PC-3 (cell line): ENCODE measurements around the gene C1orf21. TPM values are rescaled to one million over a fixed set of nuclear protein-coding genes. Genes with fewer than 3 reads are reported as not detected.

Experiments used
- ATAC-seq: fragments of 200-7000 bp; cut with Tn5 transposase; 2 replicates; pipeline ENCODE4 v1.9.1; 2020; ENCODE audit warnings: mild to moderate bottlenecking, moderate library complexity
- BruUV-seq: library from RNA; stranded (reverse); fragments of 400-500 nt; replicated peaks from 2 replicates; lab custom pipeline; 2021; lab: Mats Ljungman, UMichigan
- CTCF ChIA-PET: fragments of 300-600 bp; sonication (Branson Sonifier 250); formaldehyde crosslinking; loops from one replicate; lab custom pipeline; 2022; ENCODE audit warnings: antibody characterized with exemption; lab: Charles Lee
- POLR2A ChIA-PET: fragments of 300-600 bp; sonication (Branson Sonifier 250); formaldehyde crosslinking; loops from one replicate; lab custom pipeline; 2022; ENCODE audit warnings: antibody characterized with exemption; ENCODE audit not compliant: unreplicated experiment; lab: Charles Lee
- DNase-seq: peaks from one replicate; pipeline ENCODE4 v3.0.0-alpha.2; 2015
- H2AFZ ChIP-seq: fragments of 300-600 bp; sonication (generic); 2 replicates; pipeline ENCODE4 v1.6.0; 2016; ENCODE audit warnings: antibody characterized with exemption, low read length
- H3F3A ChIP-seq: fragments of 300-600 bp; sonication (generic); one replicate; pipeline ENCODE4 v1.6.0; 2017; ENCODE audit warnings: antibody characterized with exemption, low read length, control low read depth, mild to moderate bottlenecking; ENCODE audit not compliant: unreplicated experiment
- H3K27ac ChIP-seq: fragments of 300-600 bp; sonication (generic); 2 replicates; pipeline ENCODE4 v1.5.1; 2016; ENCODE audit warnings: mild to moderate bottlenecking, low read length
- H3K27me3 ChIP-seq: fragments of 300-600 bp; sonication (generic); 2 replicates; pipeline ENCODE4 v1.6.1; 2016; ENCODE audit warnings: low read length, mixed read lengths
- H3K36me3 ChIP-seq: fragments of 300-600 bp; sonication (generic); 2 replicates; pipeline ENCODE4 v1.6.1; 2016; ENCODE audit warnings: low read depth, mixed run types, low read length, mixed read lengths
- H3K4me1 ChIP-seq: fragments of 300-600 bp; sonication (generic); 2 replicates; pipeline ENCODE4 v1.5.1; 2016; ENCODE audit warnings: low read length; ENCODE audit not compliant: insufficient read depth
- H3K4me2 ChIP-seq: fragments of 300-600 bp; sonication (generic); 2 replicates; pipeline ENCODE4 v1.6.0; 2016; ENCODE audit warnings: low read length
- H3K4me3 ChIP-seq: fragments of 300-600 bp; sonication (generic); 2 replicates; pipeline ENCODE4 v1.5.1; 2016; ENCODE audit warnings: mild to moderate bottlenecking, low read length, mixed read lengths
- H3K79me2 ChIP-seq: fragments of 300-600 bp; sonication (generic); 2 replicates; pipeline ENCODE4 v1.6.1; 2017; ENCODE audit warnings: low read length, mixed read lengths
- H3K9ac ChIP-seq: fragments of 300-600 bp; sonication (generic); 2 replicates; pipeline ENCODE4 v1.6.0; 2016; ENCODE audit warnings: mild to moderate bottlenecking, low read length
- H3K9me2 ChIP-seq: fragments of 300-600 bp; sonication (generic); replicated peaks from 2 replicates; pipeline ENCODE4 v1.6.1; 2016; ENCODE audit warnings: mixed run types, low read length, mixed read lengths
- H3K9me3 ChIP-seq: fragments of 300-600 bp; sonication (generic); 2 replicates; pipeline ENCODE4 v1.6.1; 2016; ENCODE audit warnings: low read length, mixed read lengths
- H4K20me1 ChIP-seq: fragments of 300-600 bp; sonication (generic); 2 replicates; pipeline ENCODE4 v1.6.1; 2016; ENCODE audit warnings: low read length, mixed read lengths
- EZH2 ChIP-seq: fragments of 300-600 bp; sonication (generic); IDR thresholded peaks from one replicate; pipeline ENCODE4 v1.6.1; 2017; ENCODE audit warnings: antibody characterized with exemption, mild to moderate bottlenecking, low read length; ENCODE audit not compliant: unreplicated experiment
- EZH2phosphoT487 ChIP-seq: fragments of 300-600 bp; sonication (generic); IDR thresholded peaks from 2 replicates; pipeline ENCODE4 v1.6.1; 2018; ENCODE audit warnings: mild to moderate bottlenecking, antibody characterized with exemption, low read length, borderline replicate concordance
- intact Hi-C: fragments of 100-400 bp; cut with micrococcal nuclease; formaldehyde crosslinking; loops from 2 replicates; pipeline ENCODE4 v1.9.0; 2023
- total RNA-seq: library from RNA; depleted of rRNA; stranded (reverse); fragments of >200 nt; gene quantifications from 2 replicates; pipeline ENCODE4 v1.2.3, GENCODE V29; 2014
- TF ChIP-seq, protein P1 (sequence below): fragments of 300-600 bp; sonication (generic); conservative IDR thresholded peaks from 2 replicates; pipeline ENCODE4 v1.5.1; 2017; ENCODE audit warnings: antibody characterized with exemption, low read depth, mild to moderate bottlenecking, low read length

Gene C1orf21
- total RNA-seq, 1 experiment from 2014 or later, result 1.3 TPM

- Histone ChIP-seq H3K4me2 (no peak overlapping the region), H3K9me3 (no peaks in the 10 kb centered on the region), H3K36me3 (no peaks in the 10 kb centered on the region), H3K4me1 (no peaks in the 10 kb centered on the region), H3K27ac (no peak overlapping the region), H3F3A (no peaks in the 10 kb centered on the region), H3K9me2 (no peaks in the 10 kb centered on the region), H2AFZ (no peak overlapping the region), H3K79me2 (no peaks in the 10 kb centered on the region), H3K4me3 (no peak overlapping the region), H3K9ac (no peak overlapping the region), H3K27me3 (no peaks in the 10 kb centered on the region), H4K20me1 (no peaks in the 10 kb centered on the region)
- CTCF ChIA-PET, result interaction anchor here (0.6 kb wide), 1 partner anchor 12 kb away, joined by 3 read pairs; no protein-coding TSS in a partner anchor
- ATAC-seq (no peak), DNase-seq (no peak)
- POLR2A ChIA-PET, result no interaction called here
- intact Hi-C loops, result no loop called here
- no TSS peak for BruUV-seq
- TF ChIP-seq, protein P1, sequence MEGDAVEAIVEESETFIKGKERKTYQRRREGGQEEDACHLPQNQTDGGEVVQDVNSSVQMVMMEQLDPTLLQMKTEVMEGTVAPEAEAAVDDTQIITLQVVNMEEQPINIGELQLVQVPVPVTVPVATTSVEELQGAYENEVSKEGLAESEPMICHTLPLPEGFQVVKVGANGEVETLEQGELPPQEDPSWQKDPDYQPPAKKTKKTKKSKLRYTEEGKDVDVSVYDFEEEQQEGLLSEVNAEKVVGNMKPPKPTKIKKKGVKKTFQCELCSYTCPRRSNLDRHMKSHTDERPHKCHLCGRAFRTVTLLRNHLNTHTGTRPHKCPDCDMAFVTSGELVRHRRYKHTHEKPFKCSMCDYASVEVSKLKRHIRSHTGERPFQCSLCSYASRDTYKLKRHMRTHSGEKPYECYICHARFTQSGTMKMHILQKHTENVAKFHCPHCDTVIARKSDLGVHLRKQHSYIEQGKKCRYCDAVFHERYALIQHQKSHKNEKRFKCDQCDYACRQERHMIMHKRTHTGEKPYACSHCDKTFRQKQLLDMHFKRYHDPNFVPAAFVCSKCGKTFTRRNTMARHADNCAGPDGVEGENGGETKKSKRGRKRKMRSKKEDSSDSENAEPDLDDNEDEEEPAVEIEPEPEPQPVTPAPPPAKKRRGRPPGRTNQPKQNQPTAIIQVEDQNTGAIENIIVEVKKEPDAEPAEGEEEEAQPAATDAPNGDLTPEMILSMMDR, result no peak
- TF ChIP-seq EZH2 (no peak), EZH2phosphoT487 (no peak)
Measured at GRCh38 chr1:184532199-184532598, 145.4 kb downstream of the C1orf21 start.

DNA sequence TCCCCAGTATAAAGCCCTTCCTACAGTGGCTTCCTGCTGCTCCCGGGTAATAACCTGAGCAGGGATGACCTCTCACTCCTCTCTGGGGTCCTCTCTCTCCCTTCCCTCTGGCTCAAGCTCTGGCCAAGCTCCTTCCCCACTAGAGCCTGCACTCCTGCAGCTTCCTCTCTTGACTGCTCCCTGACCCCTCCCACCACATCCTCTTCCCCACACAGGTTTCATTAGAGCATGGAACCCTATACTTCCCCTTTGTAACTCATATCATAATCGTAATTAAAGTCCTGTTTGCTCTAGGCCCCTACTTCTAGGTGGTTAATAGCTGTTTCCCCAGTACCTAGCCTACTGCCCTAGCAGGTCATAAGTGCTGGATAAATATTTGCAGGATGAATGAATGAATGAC lies 146.2 kb downstream of the C1orf21 start:
- no peaks in the 10 kb centered on the region for H3K4me1 ChIP-seq
- TF ChIP-seq, protein P1, result no peak
- TF ChIP-seq EZH2phosphoT487, result no peak
- no peaks in the 10 kb centered on the region for H3K9me2 ChIP-seq
- DNase-seq (no peak), ATAC-seq (no peak)
- no TSS peak for BruUV-seq
- H3K4me2 ChIP-seq, result no peak overlapping the region
- H3K9me3 ChIP-seq, result no peaks in the 10 kb centered on the region
- H3F3A ChIP-seq, result no peaks in the 10 kb centered on the region
- no peaks in the 10 kb centered on the region for H3K79me2 ChIP-seq
- H2AFZ ChIP-seq, result no peak overlapping the region
- H3K27ac ChIP-seq, result no peak overlapping the region
- ChIA-PET POLR2A (no interaction called here), CTCF (no interaction called here)
- no peaks in the 10 kb centered on the region for H3K27me3 ChIP-seq
- intact Hi-C loops, result no loop called here
- no peaks in the 10 kb centered on the region for H3K36me3 ChIP-seq
- H4K20me1 ChIP-seq, result no peaks in the 10 kb centered on the region
- H3K9ac ChIP-seq, result no peak overlapping the region
- no peak overlapping the region for H3K4me3 ChIP-seq

DNA sequence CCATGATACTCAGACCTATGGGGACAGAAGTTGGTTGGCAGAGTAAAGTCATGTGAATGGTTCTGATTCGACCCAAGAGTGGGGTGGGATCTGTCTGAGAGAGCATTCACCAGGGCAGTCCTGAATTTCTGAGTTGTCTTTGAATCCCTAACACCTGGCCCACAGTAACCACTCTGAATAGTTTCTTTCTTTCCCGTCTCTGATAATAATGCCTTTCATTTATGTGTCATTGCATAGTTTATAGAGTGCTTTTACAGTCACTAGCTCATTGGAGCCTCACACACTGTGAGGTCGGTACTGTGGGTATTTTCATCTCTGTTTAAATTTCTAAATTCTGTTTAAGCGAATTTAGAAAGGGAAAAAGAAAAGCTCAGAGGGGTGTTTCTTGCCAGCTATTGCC lies 147.1 kb downstream of the C1orf21 start:
- CTCF ChIA-PET, result no interaction called here
- intact Hi-C loops, result no loop called here
- TF ChIP-seq EZH2 (no peak), EZH2phosphoT487 (no peak)
- TF ChIP-seq, protein P1, result no peak
- H3K9ac ChIP-seq, result no peak overlapping the region
- H3K4me2 ChIP-seq, result no peak overlapping the region
- POLR2A ChIA-PET, result no interaction called here
- no peak overlapping the region for H2AFZ ChIP-seq
- DNase-seq (no peak), ATAC-seq (no peak)
- no peak overlapping the region for H3K4me3 ChIP-seq
- no peaks in the 10 kb centered on the region for H3K79me2 ChIP-seq
- no peaks in the 10 kb centered on the region for H3F3A ChIP-seq
- no peaks in the 10 kb centered on the region for H4K20me1 ChIP-seq
- no peaks in the 10 kb centered on the region for H3K4me1 ChIP-seq
- no peaks in the 10 kb centered on the region for H3K27me3 ChIP-seq
- no peaks in the 10 kb centered on the region for H3K36me3 ChIP-seq
- BruUV-seq, result no TSS peak
- no peaks in the 10 kb centered on the region for H3K9me2 ChIP-seq
- H3K27ac ChIP-seq, result no peak overlapping the region
- H3K9me3 ChIP-seq, result no peaks in the 10 kb centered on the region
